WERI-Rb-1 (cell line): Measurements from ENCODE around the gene USP22.
A peak's percentile ranks its signal among the peaks of the same experiment; 100 is the strongest.

Source experiments
- DNase-seq: peaks from one replicate; pipeline ENCODE4 v3.0.0-alpha.2; 2020
- H3K27ac ChIP-seq: fragments of 250-450 bp; sonication (Bioruptor Pico); 2 replicates; pipeline ENCODE4 v1.5.1; 2020; ENCODE audit warnings: mild to moderate bottlenecking, moderate library complexity
- H3K27me3 ChIP-seq: fragments of 250-450 bp; sonication (Bioruptor Pico); 2 replicates; pipeline ENCODE4 v1.5.1; 2021; ENCODE audit warnings: mild to moderate bottlenecking, low read depth, moderate library complexity; ENCODE audit not compliant: insufficient read depth, severe bottlenecking
- H3K36me3 ChIP-seq: fragments of 250-450 bp; sonication (Bioruptor Pico); 2 replicates; pipeline ENCODE4 v1.5.1; 2020; ENCODE audit warnings: mild to moderate bottlenecking, moderate library complexity
- H3K4me3 ChIP-seq: 2 replicates; pipeline ENCODE4 v1.5.1; 2011; ENCODE audit warnings: low read depth, mild to moderate bottlenecking, control low read depth, low read length
- H3K9me3 ChIP-seq: fragments of 250-450 bp; sonication (Bioruptor Pico); 2 replicates; pipeline ENCODE4 v1.5.1; 2021; ENCODE audit warnings: mild to moderate bottlenecking, moderate library complexity; ENCODE audit not compliant: severe bottlenecking
- CTCF ChIP-seq: IDR thresholded peaks from 2 replicates; pipeline ENCODE4 v1.5.1; 2011; ENCODE audit warnings: low read depth, mild to moderate bottlenecking, control low read depth, inconsistent platforms, low read length

USP22 gene

GRCh38 chr17:20992416-20992815 is 50.4 kb downstream of the USP22 start:
- H3K4me3 ChIP-seq: no peak overlapping the region
- no peak overlapping the region for H3K27ac ChIP-seq
- DNase-seq: no peak
- no peak for TF ChIP-seq CTCF
- no peaks in the 10 kb centered on the region for H3K36me3 ChIP-seq
- H3K9me3 ChIP-seq: no peaks in the 10 kb centered on the region
- no peaks in the 10 kb centered on the region for H3K27me3 ChIP-seq

GRCh38 chr17:20991276-20992037 is 51.4 kb downstream of the USP22 start:
- Histone ChIP-seq H3K9me3 (no peaks in the 10 kb centered on the region), H3K27ac (no peak overlapping the region), H3K36me3 (no peaks in the 10 kb centered on the region), H3K27me3 (no peaks in the 10 kb centered on the region), H3K4me3 (no peak overlapping the region)
- no peak for TF ChIP-seq CTCF
- no peak for DNase-seq

- Histone ChIP-seq H3K9me3 (no peaks in the 10 kb centered on the region), H3K36me3 (no peaks in the 10 kb centered on the region), H3K4me3 (no peak overlapping the region), H3K27ac (peak overlapping the region; percentile 64), H3K27me3 (no peaks in the 10 kb centered on the region)
- TF ChIP-seq CTCF: no peak
- DNase-seq: peak; percentile 46
These were observed 52.6 kb downstream of the USP22 start for GRCh38 chr17:20989991-20990855.

GRCh38 chr17:20989481-20989880 is 53.3 kb downstream of the USP22 start:
- Histone ChIP-seq H3K9me3 (no peaks in the 10 kb centered on the region), H3K4me3 (no peak overlapping the region), H3K27me3 (no peaks in the 10 kb centered on the region), H3K27ac (no peak overlapping the region; the same call in 1 of the 2 replicates), H3K36me3 (no peaks in the 10 kb centered on the region)
- no peak for TF ChIP-seq CTCF
- no peak for DNase-seq

GRCh38 chr17:20988896-20989295 is 53.9 kb downstream of the USP22 start:
- Histone ChIP-seq H3K27ac (no peak overlapping the region), H3K4me3 (no peak overlapping the region), H3K36me3 (no peaks in the 10 kb centered on the region), H3K27me3 (no peaks in the 10 kb centered on the region), H3K9me3 (no peaks in the 10 kb centered on the region)
- no peak for DNase-seq
- TF ChIP-seq CTCF: no peak
